ACC112 (cell line): ENCODE results near the gene DYNC1H1.
A peak's percentile ranks its signal among the peaks of the same experiment; 100 is the strongest.

Experiments used
- H2AFZ ChIP-seq: fragments of 200-600 bp; sonication (generic); one replicate; pipeline ENCODE4 v1.6.0; 2017; ENCODE audit warnings: antibody characterized with exemption, low read length; ENCODE audit not compliant: unreplicated experiment
- H3K27ac ChIP-seq: fragments of 200-600 bp; sonication (generic); 2 replicates; pipeline ENCODE4 v1.5.1; 2014; ENCODE audit warnings: low read depth, mild to moderate bottlenecking, antibody characterized with exemption, low read length, moderate library complexity
- H3K27me3 ChIP-seq: fragments of 200-600 bp; sonication (generic); 2 replicates; pipeline ENCODE4 v1.6.1; 2014; ENCODE audit warnings: mild to moderate bottlenecking, antibody characterized with exemption, low read length, moderate library complexity, mixed read lengths; ENCODE audit not compliant: insufficient read depth
- H3K36me3 ChIP-seq: fragments of 200-600 bp; sonication (generic); 2 replicates; pipeline ENCODE4 v1.6.1; 2016; ENCODE audit warnings: mild to moderate bottlenecking, antibody characterized with exemption, low read length, moderate library complexity, mixed read lengths; ENCODE audit not compliant: insufficient read depth
- H3K4me1 ChIP-seq: fragments of 200-600 bp; sonication (generic); one replicate; pipeline ENCODE4 v1.6.1; 2016; ENCODE audit warnings: low read length, mixed read lengths; ENCODE audit not compliant: insufficient read depth, unreplicated experiment, control insufficient read depth
- H3K4me3 ChIP-seq: fragments of 200-600 bp; sonication (generic); 2 replicates; pipeline ENCODE4 v1.5.1; 2014; ENCODE audit warnings: mild to moderate bottlenecking, low read depth, low read length
- H3K79me2 ChIP-seq: fragments of 200-600 bp; sonication (generic); one replicate; pipeline ENCODE4 v1.6.0; 2016; ENCODE audit warnings: low read length; ENCODE audit not compliant: control insufficient read depth, unreplicated experiment, insufficient read depth

Gene DYNC1H1

GRCh38 chr14:101956179-101956885, 8.0 kb upstream of the DYNC1H1 start:
- Histone ChIP-seq H3K4me3 (no peak overlapping the region), H3K27ac (no peak overlapping the region), H3K36me3 (no peaks in the 10 kb centered on the region), H2AFZ (no peak overlapping the region), H3K27me3 (no peaks in the 10 kb centered on the region), H3K4me1 (no peaks in the 10 kb centered on the region), H3K79me2 (no peaks in the 10 kb centered on the region)

GRCh38 chr14:101957406-101958234, 6.8 kb upstream of the DYNC1H1 start:
- Histone ChIP-seq H3K27ac (no peak overlapping the region), H3K4me1 (peaks cover 10% of the 10 kb centered on the region), H3K36me3 (no peaks in the 10 kb centered on the region), H3K27me3 (no peaks in the 10 kb centered on the region), H2AFZ (no peak overlapping the region), H3K4me3 (no peak overlapping the region), H3K79me2 (no peaks in the 10 kb centered on the region)

GRCh38 chr14:101958418-101959180, 5.8 kb upstream of the DYNC1H1 start:
- Histone ChIP-seq H3K4me1 (peaks cover 18% of the 10 kb centered on the region), H3K27ac (no peak overlapping the region), H3K27me3 (no peaks in the 10 kb centered on the region), H3K79me2 (peaks cover 2% of the 10 kb centered on the region), H3K4me3 (no peak overlapping the region), H3K36me3 (no peaks in the 10 kb centered on the region), H2AFZ (no peak overlapping the region)

GRCh38 chr14:101959277-101959676, 5.1 kb upstream of the DYNC1H1 start:
- Histone ChIP-seq H3K36me3 (no peaks in the 10 kb centered on the region), H3K27ac (no peak overlapping the region), H3K4me1 (peaks cover 23% of the 10 kb centered on the region), H3K79me2 (peaks cover 6% of the 10 kb centered on the region), H3K27me3 (no peaks in the 10 kb centered on the region), H2AFZ (no peak overlapping the region), H3K4me3 (no peak overlapping the region)

GRCh38 chr14:101960225-101960624, 4.1 kb upstream of the DYNC1H1 start:
- H3K27me3 ChIP-seq: no peaks in the 10 kb centered on the region
- H3K27ac ChIP-seq: no peak overlapping the region
- H3K4me3 ChIP-seq: no peak overlapping the region

GRCh38 chr14:101961011-101961721, 3.2 kb upstream of the DYNC1H1 start:
- Histone ChIP-seq H3K27ac (no peak overlapping the region), H2AFZ (no peak overlapping the region), H3K27me3 (no peaks in the 10 kb centered on the region)

More at GRCh38 chr14:101960225-101960624, 4.1 kb upstream of the DYNC1H1 start:
- peaks cover 15% of the 10 kb centered on the region for H3K79me2 ChIP-seq
- H3K36me3 ChIP-seq: no peaks in the 10 kb centered on the region
- H2AFZ ChIP-seq: no peak overlapping the region
- H3K4me1 ChIP-seq: peaks cover 23% of the 10 kb centered on the region

GRCh38 chr14:101961746-101962502, 2.4 kb upstream of the DYNC1H1 start:
- Histone ChIP-seq H3K4me1 (peaks cover 23% of the 10 kb centered on the region), H3K27ac (peak overlapping the region; percentile 63; the same call in 1 of the 2 replicates), H2AFZ (no peak overlapping the region), H3K27me3 (no peaks in the 10 kb centered on the region), H3K4me3 (peak overlapping the region; percentile 13), H3K79me2 (peaks cover 32% of the 10 kb centered on the region), H3K36me3 (no peaks in the 10 kb centered on the region)

More at GRCh38 chr14:101961011-101961721, 3.2 kb upstream of the DYNC1H1 start:
- no peaks in the 10 kb centered on the region for H3K36me3 ChIP-seq
- peaks cover 24% of the 10 kb centered on the region for H3K79me2 ChIP-seq
- peaks cover 23% of the 10 kb centered on the region for H3K4me1 ChIP-seq
- no peak overlapping the region for H3K4me3 ChIP-seq

GRCh38 chr14:101962503-101962874, 1.9 kb upstream of the DYNC1H1 start:
- Histone ChIP-seq H2AFZ (no peak overlapping the region), H3K27ac (peak overlapping the region; percentile 63), H3K36me3 (no peaks in the 10 kb centered on the region), H3K27me3 (no peaks in the 10 kb centered on the region), H3K79me2 (peaks cover 38% of the 10 kb centered on the region), H3K4me3 (peak overlapping the region; percentile 13), H3K4me1 (peaks cover 24% of the 10 kb centered on the region)

GRCh38 chr14:101963052-101963451, 1.3 kb upstream of the DYNC1H1 start:
- Histone ChIP-seq H3K27me3 (no peaks in the 10 kb centered on the region), H3K27ac (peak overlapping the region; percentile 63), H2AFZ (no peak overlapping the region), H3K4me3 (0 out of 2 replicates have a peak overlapping the region, but pooled peaks have one; percentile 13), H3K36me3 (peaks cover 5% of the 10 kb centered on the region; the same call in 1 of the 2 replicates), H3K79me2 (peaks cover 43% of the 10 kb centered on the region), H3K4me1 (peaks cover 30% of the 10 kb centered on the region)
